B cell (primary cell): ENCODE measurements around the gene PDE4A. TPM values are rescaled to one million over a fixed set of nuclear protein-coding genes. Genes with fewer than 3 reads are reported as not detected.

Experiments
- ATAC-seq: fragments of 200-7000 bp; cut with Tn5 transposase; one replicate; pipeline ENCODE4 v1.10.0; 2021; ENCODE audit warnings: low read depth, mild to moderate bottlenecking, moderate number of reproducible peaks, moderate library complexity
- CTCF ChIA-PET: fragments of 350-600 bp; sonication (Branson Sonifier 250); formaldehyde crosslinking; loops from one replicate; lab custom pipeline; 2021; ENCODE audit warnings: antibody characterized with exemption, inconsistent platforms; lab: Charles Lee
- POLR2A ChIA-PET: fragments of 350-600 bp; sonication (Branson Sonifier 250); formaldehyde crosslinking; loops from one replicate; lab custom pipeline; 2021; ENCODE audit warnings: antibody characterized with exemption; lab: Charles Lee
- DNase-seq: peaks from one replicate; pipeline ENCODE4 v3.0.0; 2013
- H2AFZ ChIP-seq: 2 replicates; pipeline ENCODE4 v1.6.1; 2012; ENCODE audit warnings: mild to moderate bottlenecking, low read depth, low read length; ENCODE audit not compliant: insufficient read depth, poor library complexity, severe bottlenecking
- H3K27ac ChIP-seq, 2 donors: 1 replicate in 1 of 2; 2 replicates in 1 of 2; pipeline ENCODE4 v1.5.1; 2012 to 2013; ENCODE audit warnings: low read length in 2 of 2, mild to moderate bottlenecking in 2 of 2, moderate library complexity in 1 of 2
- H3K27me3 ChIP-seq, 4 experiments: fragments of 200-600 bp in 1 of 4; sonication (generic) in 1 of 4; replicated peaks in 1 of 4; 1 replicate in 2 of 4; 2 replicates in 2 of 4; pipeline versions ENCODE4 v1.6.1 to v1.7.0; 2013 to 2016; ENCODE audit warnings: low read length in 3 of 4, mild to moderate bottlenecking in 2 of 4, mixed read lengths in 1 of 4, moderate library complexity in 1 of 4; ENCODE audit not compliant: insufficient read depth in 4 of 4, control insufficient read depth in 3 of 4; ENCODE audit errors: control extremely low read depth in 1 of 4
- H3K36me3 ChIP-seq, 2 experiments: replicated peaks in 1 of 2; 1 replicate in 1 of 2; 2 replicates in 1 of 2; pipeline versions ENCODE4 v1.6.1 to v1.7.1; 2013; ENCODE audit warnings: low read length in 1 of 2; ENCODE audit not compliant: insufficient read depth in 2 of 2, control insufficient read depth in 1 of 2; ENCODE audit errors: control extremely low read depth in 1 of 2, extremely low read depth in 1 of 2
- H3K4me1 ChIP-seq, 2 donors: fragments of 200-600 bp in 1 of 2; sonication (generic) in 1 of 2; 1 replicate in 1 of 2; 2 replicates in 1 of 2; pipeline versions ENCODE4 v1.5.1 to v1.6.1; 2013 to 2017; ENCODE audit warnings: low read length in 2 of 2; ENCODE audit not compliant: control insufficient read depth in 2 of 2, insufficient read depth in 2 of 2
- H3K4me2 ChIP-seq: replicated peaks from 2 replicates; pipeline ENCODE3; 2012; ENCODE audit warnings: mild to moderate bottlenecking, low read depth, low read length; ENCODE audit not compliant: poor library complexity, severe bottlenecking
- H3K4me3 ChIP-seq, 5 experiments: fragments of 200-600 bp in 1 of 5; sonication (generic) in 1 of 5; 1 replicate in 3 of 5; 2 replicates in 2 of 5; pipeline versions ENCODE4 v1.5.1 to v1.7.0; 2011 to 2016; ENCODE audit warnings: low read length in 4 of 5, mild to moderate bottlenecking in 4 of 5, low read depth in 2 of 5, control low read depth in 1 of 5, moderate library complexity in 1 of 5; ENCODE audit not compliant: insufficient read depth in 1 of 5; ENCODE audit errors: control extremely low read depth in 1 of 5, extremely low read depth in 1 of 5
- H3K79me2 ChIP-seq: fragments of 200-600 bp; sonication (generic); one replicate; pipeline ENCODE4 v1.6.0; 2016; ENCODE audit warnings: low read length; ENCODE audit not compliant: control insufficient read depth, insufficient read depth
- H3K9ac ChIP-seq: fragments of 200-600 bp; sonication (generic); 2 replicates; pipeline ENCODE4 v1.6.1; 2017; ENCODE audit warnings: mild to moderate bottlenecking, low read length, moderate library complexity
- H3K9me3 ChIP-seq, 3 donors: one replicate each; pipeline versions ENCODE4 v1.6.1 to v1.7.1; 2013; ENCODE audit warnings: low read length in 2 of 3; ENCODE audit not compliant: control insufficient read depth in 2 of 3, insufficient read depth in 1 of 3; ENCODE audit errors: control extremely low read depth in 1 of 3
- H4K20me1 ChIP-seq: 2 replicates; pipeline ENCODE4 v1.6.0; 2012; ENCODE audit warnings: mild to moderate bottlenecking, low read length; ENCODE audit not compliant: insufficient read depth, control insufficient read depth, poor library complexity, severe bottlenecking
- H3K27ac Mint-ChIP-seq: one replicate; pipeline ENCODE4 v1.8.0; 2021; ENCODE audit warnings: mixed read lengths
- H3K27me3 Mint-ChIP-seq: one replicate; pipeline ENCODE4 v1.8.0; 2021; ENCODE audit warnings: mixed read lengths
- H3K4me1 Mint-ChIP-seq: one replicate; pipeline ENCODE4 v1.8.0; 2021; ENCODE audit warnings: mixed read lengths
- H3K4me3 Mint-ChIP-seq: one replicate; pipeline ENCODE4 v1.8.0; 2021; ENCODE audit warnings: mixed read lengths
- H3K9me3 Mint-ChIP-seq: one replicate; pipeline ENCODE4 v1.8.0; 2022; ENCODE audit warnings: mixed read lengths; ENCODE audit not compliant: insufficient read depth
- CTCF ChIP-seq: fragments of 200-600 bp; IDR thresholded peaks from one replicate; pipeline ENCODE4 v1.8.0; 2022; ENCODE audit warnings: antibody characterized with exemption, mild to moderate bottlenecking
- EZH2 ChIP-seq: IDR thresholded peaks from 2 replicates; pipeline ENCODE4 v1.6.1; 2012; ENCODE audit warnings: borderline replicate concordance, low read depth, mild to moderate bottlenecking, moderate library complexity, low read length; ENCODE audit not compliant: insufficient read depth, poor library complexity, severe bottlenecking
- WGBS: methylation state at CpG from one replicate; pipeline ENCODE4 v1.1.5; 2013; ENCODE audit warnings: missing lambda C conversion rate; ENCODE audit not compliant: insufficient coverage; 5-methylcytosine and 5-hydroxymethylcytosine counted together
- intact Hi-C: fragments of 100-400 bp; cut with micrococcal nuclease; formaldehyde crosslinking; loops from one replicate; pipeline ENCODE4 v1.10.0; 2022
- polyA plus RNA-seq: library from polyadenylated mRNA; depleted of rRNA; stranded (reverse); fragments of >200 nt; gene quantifications from 2 replicates; pipeline ENCODE4 v1.2.3, GENCODE V29; 2012
- total RNA-seq, 2 donors: library from RNA; stranded (reverse); fragments of 120-200 nt in 1 of 2; gene quantifications; 1 replicate in 1 of 2; 2 replicates in 1 of 2; pipeline versions ENCODE4 v1.2.3 to v1.2.4, GENCODE V29; 2013 to 2022

Gene PDE4A
- total and polyA plus RNA-seq, 2 donors (not counting 1 experiment from before 2014, with no cell fraction given) = 1.5 to 10.9 TPM

- no peak overlapping the region for H3K4me3 ChIP-seq
- H3K9me3 ChIP-seq = peaks cover 0 to 21% (median 0%) of the 10 kb centered on the region in 3 donors
- peak overlapping the region; percentile 12 for H3K27ac Mint-ChIP-seq
- no peaks in the 10 kb centered on the region for H3K36me3 ChIP-seq
- no peak overlapping the region for H3K4me3 Mint-ChIP-seq
- DNase-seq (peak; percentile 29), ATAC-seq (no peak)
- no peak overlapping the region for H3K9ac ChIP-seq
- no peak overlapping the region for H3K4me2 ChIP-seq
- intact Hi-C loops = no loop called here
- ChIA-PET POLR2A (no interaction called here), CTCF (interaction anchor here (0.7 to 18.8 kb wide), 6 partner anchors 8 to 44 kb away, joined by 3 to 282 read pairs (median 9); partner anchors contain the start of genes CDC37 and TYK2)
- no peaks in the 10 kb centered on the region for H3K9me3 Mint-ChIP-seq
- H3K27me3 ChIP-seq = peaks cover 0 to 65% (median 34%) of the 10 kb centered on the region in 4 experiments
- H3K4me1 ChIP-seq = peaks cover 77 to 85% of the 10 kb centered on the region in 2 donors
- no CpG with 5 or more reads among the region's 3 CpGs for WGBS
- peaks cover 39% of the 10 kb centered on the region for H3K27me3 Mint-ChIP-seq
- H3K79me2 ChIP-seq = no peaks in the 10 kb centered on the region
- no peak overlapping the region for H2AFZ ChIP-seq
- no peak overlapping the region for H3K27ac ChIP-seq
- no peaks in the 10 kb centered on the region for H4K20me1 ChIP-seq
- H3K4me1 Mint-ChIP-seq = peaks cover 76% of the 10 kb centered on the region
- no peak for TF ChIP-seq CTCF
- no peak for TF ChIP-seq EZH2
These were observed 2.5 kb downstream of the PDE4A start for GRCh38 chr19:10422846-10423245.

GRCh38 chr19:10424011-10424637, 3.8 kb downstream of the PDE4A start:
- peak; percentile 73 for DNase-seq
- peaks cover 30% of the 10 kb centered on the region for H3K27me3 Mint-ChIP-seq
- peak overlapping the region; percentile 35 for H2AFZ ChIP-seq

More at GRCh38 chr19:10424011-10424637, 3.8 kb downstream of the PDE4A start:
- Histone ChIP-seq H4K20me1 (no peaks in the 10 kb centered on the region), H3K4me1 (peaks cover 78 to 85% of the 10 kb centered on the region in 2 donors), H3K9me3 (peaks cover 0 to 22% (median 0%) of the 10 kb centered on the region in 3 donors), H3K79me2 (no peaks in the 10 kb centered on the region), H3K4me3 (peak overlapping the region; percentile 19 to 66 (median 41)), H3K27me3 (peaks cover 0 to 52% (median 27%) of the 10 kb centered on the region in 4 experiments), H3K4me2 (peak overlapping the region; percentile 97), H3K9ac (peak overlapping the region; percentile 65), H3K27ac (no peak overlapping the region), H3K36me3 (no peaks in the 10 kb centered on the region)
- Mint-ChIP-seq H3K4me3 (peak overlapping the region; percentile 91), H3K27ac (peak overlapping the region; percentile 95), H3K4me1 (peaks cover 79% of the 10 kb centered on the region), H3K9me3 (no peaks in the 10 kb centered on the region)
- WGBS = 0% methylated on average over 30 of the region's 38 CpGs
- TF ChIP-seq EZH2 = no peak
- TF ChIP-seq CTCF = peak; percentile 74
- peak; percentile 3 for ATAC-seq
- CTCF ChIA-PET = interaction anchor here (1.0 to 18.8 kb wide), 5 partner anchors 9 to 35 kb away, joined by 3 to 282 read pairs (median 13); partner anchors contain the start of gene CDC37
- intact Hi-C loops = loop anchor here (2.0 kb wide), 1 partner anchor 19 kb away; no protein-coding TSS in a partner anchor
- POLR2A ChIA-PET = interaction anchor here (0.6 to 1.3 kb wide), 2 partner anchors 12 to 1323 kb away, joined by 3 read pairs; no protein-coding TSS in a partner anchor
